Activated CD8-positive, alpha-beta memory T cell treated with anti-CD3 and anti-CD28 coated beads, Interleukin-2, amount 10 ng/mL, durations not matched to agents 7 days and 5 days (primary cell): ENCODE results near the gene PEPD. TPM values are rescaled to one million over a fixed set of nuclear protein-coding genes. Genes with fewer than 3 reads are reported as not detected.

Experiments
- ATAC-seq: fragments of 150-1000 bp; cut with Tn5 transposase; one replicate; pipeline ENCODE4 v1.10.0; 2021; ENCODE audit warnings: moderate library complexity
- CTCF ChIA-PET: fragments of 350-600 bp; sonication (Branson Sonifier 250); formaldehyde crosslinking; loops from one replicate; lab custom pipeline; 2021; ENCODE audit warnings: antibody characterized with exemption; lab: Charles Lee
- DNase-seq: peaks from one replicate; pipeline ENCODE4 v3.0.0-alpha.2; 2020
- H3K27ac Mint-ChIP-seq: one replicate; pipeline ENCODE4 v1.8.0; 2021; ENCODE audit warnings: mild to moderate bottlenecking, mixed read lengths
- H3K27me3 Mint-ChIP-seq: one replicate; pipeline ENCODE4 v1.8.0; 2021; ENCODE audit warnings: mixed read lengths
- H3K36me3 Mint-ChIP-seq: one replicate; pipeline ENCODE4 v1.8.0; 2021; ENCODE audit warnings: mild to moderate bottlenecking, mixed read lengths
- H3K4me1 Mint-ChIP-seq: one replicate; pipeline ENCODE4 v1.8.0; 2021; ENCODE audit warnings: mixed read lengths
- H3K4me3 Mint-ChIP-seq: one replicate; pipeline ENCODE4 v1.8.0; 2021; ENCODE audit warnings: mild to moderate bottlenecking, moderate library complexity, mixed read lengths
- H3K9me3 Mint-ChIP-seq: one replicate; pipeline ENCODE4 v1.8.0; 2022; ENCODE audit warnings: low read depth, mixed read lengths
- total RNA-seq, 2 experiments: library from RNA; stranded (reverse); gene quantifications; one replicate each; pipeline ENCODE4 v1.2.3, GENCODE V29; 2021

PEPD gene
- total RNA-seq, 2 experiments from 2014 or later: 14.9 to 20.3 TPM

DNA sequence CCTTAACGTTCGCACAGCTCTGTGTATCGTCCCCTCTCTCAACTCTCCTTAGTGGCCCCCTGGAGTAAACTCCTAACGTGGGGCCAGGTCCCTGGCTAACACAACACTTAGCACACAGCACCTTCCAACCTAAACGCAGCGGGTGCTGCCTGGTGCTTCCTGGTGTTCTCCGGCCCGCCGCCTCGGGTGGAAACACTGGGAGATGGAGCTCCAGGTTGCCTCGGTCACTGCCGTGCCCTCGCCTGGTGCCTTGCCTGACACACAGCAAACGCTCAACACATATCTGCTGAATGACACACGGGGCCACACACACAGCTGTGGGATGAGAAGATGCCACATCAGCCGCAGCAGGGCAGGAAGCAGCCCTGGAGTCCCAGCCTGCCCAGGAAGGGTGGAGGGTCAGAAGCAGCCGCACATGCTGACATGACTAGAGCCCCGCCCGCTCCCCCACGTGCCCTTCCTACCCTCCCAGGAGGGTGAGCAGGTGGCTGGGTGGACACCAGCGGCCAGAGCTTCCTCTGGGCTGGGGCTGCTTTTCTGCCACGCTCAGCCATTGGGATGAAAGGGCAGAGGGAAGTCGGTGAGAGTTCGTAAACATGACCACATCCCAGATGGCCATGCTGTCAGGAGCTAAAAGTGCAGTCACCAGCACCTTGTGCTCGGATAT is 6.6 kb downstream of the PEPD start:
- Mint-ChIP-seq H3K4me1 (peaks cover 12% of the 10 kb centered on the region), H3K27me3 (no peaks in the 10 kb centered on the region), H3K9me3 (no peaks in the 10 kb centered on the region), H3K27ac (no peak overlapping the region), H3K4me3 (no peak overlapping the region), H3K36me3 (no peaks in the 10 kb centered on the region)
- DNase-seq (peak; percentile 47), ATAC-seq (no peak)
- CTCF ChIA-PET: no interaction called here

- no peaks in the 10 kb centered on the region for H3K27me3 Mint-ChIP-seq
- H3K27ac Mint-ChIP-seq: no peak overlapping the region
- CTCF ChIA-PET: no interaction called here
Measured at GRCh38 chr19:33513424-33513823, 8.2 kb downstream of the PEPD start.

DNA sequence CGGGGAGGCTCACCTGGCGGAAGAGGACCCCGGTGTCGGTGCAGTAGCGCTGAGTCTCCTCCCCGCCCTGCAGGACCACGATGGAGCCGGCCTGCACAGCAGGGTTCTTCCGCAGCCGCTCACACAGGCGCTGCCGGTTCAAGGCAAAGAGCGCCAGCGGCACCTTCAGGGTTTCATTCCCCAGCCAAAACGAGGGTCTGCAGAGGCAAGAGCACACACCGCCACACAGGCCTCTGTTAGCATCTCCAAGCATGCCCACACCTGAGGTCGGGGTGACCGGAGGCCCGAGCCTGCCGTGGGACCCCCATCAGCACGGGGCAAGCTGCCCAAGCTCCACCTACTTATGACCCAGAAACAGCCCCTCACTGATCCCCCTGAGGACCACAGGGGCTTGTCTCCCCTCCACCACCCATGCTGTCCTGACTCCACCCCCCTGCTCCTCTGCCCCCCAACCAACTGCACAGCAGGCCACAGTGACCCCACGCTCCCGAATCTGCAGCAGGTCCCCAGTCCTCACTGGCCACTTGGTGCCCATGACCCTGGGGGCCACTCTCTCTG is 8.9 kb downstream of the PEPD start:
- H3K27me3 Mint-ChIP-seq: no peaks in the 10 kb centered on the region
- H3K36me3 Mint-ChIP-seq: no peaks in the 10 kb centered on the region
- H3K4me1 Mint-ChIP-seq: peaks cover 9% of the 10 kb centered on the region
- H3K27ac Mint-ChIP-seq: no peak overlapping the region
- H3K9me3 Mint-ChIP-seq: no peaks in the 10 kb centered on the region
- DNase-seq (no peak), ATAC-seq (no peak)
- CTCF ChIA-PET: no interaction called here
- H3K4me3 Mint-ChIP-seq: no peak overlapping the region

More at GRCh38 chr19:33513424-33513823, 8.2 kb downstream of the PEPD start:
- Mint-ChIP-seq H3K36me3 (no peaks in the 10 kb centered on the region), H3K4me1 (peaks cover 9% of the 10 kb centered on the region), H3K4me3 (no peak overlapping the region), H3K9me3 (no peaks in the 10 kb centered on the region)
- no peak for DNase-seq
- no peak for ATAC-seq

DNA sequence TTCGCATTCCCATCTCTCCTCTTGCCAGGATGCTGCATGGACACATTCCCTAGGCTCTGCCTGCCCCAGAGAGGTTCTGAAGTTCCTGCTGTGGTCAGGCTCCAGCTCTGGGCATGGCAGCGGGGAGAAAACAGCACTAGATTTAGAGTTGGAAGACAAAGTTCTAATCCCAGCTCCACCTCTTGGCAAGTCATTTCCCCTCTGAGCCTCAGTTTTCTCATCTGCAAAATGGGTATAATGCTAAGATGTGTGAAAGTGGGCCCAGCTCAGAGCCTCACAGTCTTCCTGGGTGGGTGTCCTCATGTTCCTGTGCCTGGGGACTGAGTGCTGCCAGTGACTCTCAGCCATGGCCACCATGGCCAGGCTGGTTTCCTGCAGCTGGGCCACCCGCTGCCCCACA is 9.6 kb downstream of the PEPD start:
- Mint-ChIP-seq H3K36me3 (no peaks in the 10 kb centered on the region), H3K27ac (no peak overlapping the region), H3K4me1 (peaks cover 9% of the 10 kb centered on the region), H3K4me3 (no peak overlapping the region), H3K9me3 (no peaks in the 10 kb centered on the region), H3K27me3 (no peaks in the 10 kb centered on the region)
- DNase-seq (no peak), ATAC-seq (no peak)
- CTCF ChIA-PET: interaction anchor here (1.4 kb wide), 1 partner anchor 11 kb away, joined by 4 read pairs; no protein-coding TSS in a partner anchor

DNA sequence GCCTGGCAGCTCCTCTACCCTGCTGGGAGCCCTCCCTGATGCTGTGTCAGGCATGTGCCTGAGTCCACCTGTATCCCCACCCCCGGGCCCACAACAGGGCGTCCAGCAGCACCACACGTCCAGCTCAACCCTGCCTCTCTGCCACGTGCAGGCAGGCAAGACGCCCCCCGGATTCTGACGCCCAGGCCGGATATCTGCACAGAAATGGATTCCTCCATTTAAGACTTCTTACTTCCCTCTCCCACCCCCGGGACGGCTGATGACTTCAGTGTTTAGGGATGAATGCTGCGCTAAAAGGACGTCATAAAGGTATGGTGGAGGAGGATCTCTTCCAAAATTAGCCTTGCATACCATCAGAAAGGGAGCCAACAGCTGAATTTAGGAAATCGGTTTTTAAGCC is 10.2 kb downstream of the PEPD start:
- no peaks in the 10 kb centered on the region for H3K9me3 Mint-ChIP-seq
- no peak overlapping the region for H3K27ac Mint-ChIP-seq
- CTCF ChIA-PET: interaction anchor here (1.4 to 1.6 kb wide), 2 partner anchors 12 to 81 kb away, joined by 4 read pairs; no protein-coding TSS in a partner anchor
- DNase-seq: no peak
- ATAC-seq: no peak
- peaks cover 9% of the 10 kb centered on the region for H3K4me1 Mint-ChIP-seq
- no peaks in the 10 kb centered on the region for H3K27me3 Mint-ChIP-seq
- no peak overlapping the region for H3K4me3 Mint-ChIP-seq
- no peaks in the 10 kb centered on the region for H3K36me3 Mint-ChIP-seq

DNA sequence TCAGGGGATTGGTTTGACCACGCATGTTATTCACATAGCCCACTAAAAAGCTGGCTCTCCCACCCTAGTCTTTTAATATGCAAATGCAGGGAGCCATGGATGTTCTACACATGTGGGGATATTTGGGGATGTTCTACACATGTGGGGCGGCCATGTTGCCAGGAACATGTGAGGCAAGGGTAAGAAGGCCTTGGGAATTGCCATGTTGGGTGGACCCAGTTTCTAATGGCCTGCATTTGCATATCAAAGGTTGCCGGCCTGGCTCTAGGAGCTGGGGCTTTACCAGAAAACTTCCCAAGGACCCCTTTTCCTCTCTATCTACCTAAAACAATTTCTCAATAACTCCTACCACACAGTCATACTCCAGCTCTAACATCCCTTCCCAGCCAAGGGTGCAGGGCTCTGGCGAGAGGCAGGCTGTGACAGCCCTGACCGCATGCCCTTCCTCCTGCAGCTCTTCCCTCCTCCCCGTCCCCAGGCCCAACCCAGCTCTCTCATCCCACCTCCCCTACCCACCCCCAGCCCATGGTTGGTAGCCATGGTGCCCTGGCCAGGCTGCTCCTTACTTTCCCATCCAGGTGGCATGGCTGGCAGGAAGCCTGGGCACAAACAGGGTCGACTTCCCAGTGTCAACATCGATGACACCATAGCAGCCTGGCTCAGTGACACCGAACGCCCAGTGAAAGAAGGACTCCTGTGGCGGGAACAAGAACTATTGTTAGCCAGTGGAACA is 11.0 kb downstream of the PEPD start:
- Mint-ChIP-seq H3K36me3 (no peaks in the 10 kb centered on the region), H3K27me3 (no peaks in the 10 kb centered on the region), H3K9me3 (no peaks in the 10 kb centered on the region), H3K4me1 (peaks cover 9% of the 10 kb centered on the region), H3K27ac (no peak overlapping the region), H3K4me3 (no peak overlapping the region)
- DNase-seq: no peak
- CTCF ChIA-PET: interaction anchor here (1.4 to 1.6 kb wide), 2 partner anchors 13 to 80 kb away, joined by 4 read pairs; no protein-coding TSS in a partner anchor
- no peak for ATAC-seq

DNA sequence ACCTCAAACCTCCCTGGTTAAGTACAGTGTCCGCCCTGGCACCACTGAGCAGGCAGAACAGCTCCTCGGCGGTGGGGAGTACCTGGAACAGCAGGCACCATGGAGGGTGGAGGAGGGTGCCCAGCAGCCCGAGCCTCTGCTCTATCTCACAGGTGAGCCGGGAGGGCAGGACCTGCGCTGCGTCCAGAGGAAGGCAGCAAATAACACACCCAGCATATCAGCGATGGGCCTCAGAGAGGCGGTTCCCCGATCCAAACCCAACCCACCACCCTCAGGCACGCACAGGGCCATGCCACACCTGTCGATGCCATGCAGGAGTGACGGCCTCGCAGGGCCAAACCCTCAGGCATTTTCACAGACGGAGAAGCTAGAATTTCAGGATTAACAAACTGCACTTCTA is 11.8 kb downstream of the PEPD start:
- Mint-ChIP-seq H3K36me3 (no peaks in the 10 kb centered on the region), H3K27me3 (no peaks in the 10 kb centered on the region), H3K9me3 (no peaks in the 10 kb centered on the region), H3K4me3 (no peak overlapping the region), H3K4me1 (peaks cover 1% of the 10 kb centered on the region), H3K27ac (no peak overlapping the region)
- ATAC-seq (no peak), DNase-seq (no peak)
- CTCF ChIA-PET: interaction anchor here (1.6 kb wide), 1 partner anchor 79 kb away, joined by 4 read pairs; no protein-coding TSS in a partner anchor

DNA sequence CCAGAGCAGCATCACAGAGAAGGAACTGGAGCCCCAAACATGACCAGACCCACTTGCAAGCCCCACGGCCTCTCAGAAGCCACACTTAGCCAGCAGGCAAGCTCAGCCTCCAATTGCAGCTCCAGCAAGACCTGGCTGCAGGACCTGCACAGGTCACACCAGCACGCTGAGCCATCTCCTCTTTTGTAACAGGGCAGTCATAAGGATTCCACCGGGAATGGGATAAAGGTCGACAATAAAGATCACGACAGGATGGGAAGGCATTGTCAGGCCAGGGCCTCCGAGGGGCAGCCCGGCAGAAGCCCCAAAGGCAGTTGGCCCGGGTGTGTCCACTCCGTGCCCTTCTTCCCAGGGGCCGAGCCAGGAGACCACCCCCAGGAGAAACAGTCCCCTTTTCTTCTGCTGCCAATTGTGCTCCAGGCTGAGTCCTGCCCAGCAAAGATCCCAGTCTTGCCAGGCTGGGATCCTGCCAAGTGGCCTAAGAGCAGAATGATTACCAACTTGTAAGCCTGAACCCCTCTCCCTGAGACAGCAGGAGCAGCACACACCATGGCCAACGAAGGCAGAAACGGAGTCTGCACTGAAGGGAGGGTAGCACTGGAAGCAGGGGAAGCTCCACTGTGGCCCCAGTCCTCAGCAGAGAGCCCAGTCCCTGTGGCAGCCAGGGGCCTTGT is 12.5 kb downstream of the PEPD start:
- H3K9me3 Mint-ChIP-seq: no peaks in the 10 kb centered on the region
- H3K4me1 Mint-ChIP-seq: no peaks in the 10 kb centered on the region
- ATAC-seq: no peak
- no peaks in the 10 kb centered on the region for H3K27me3 Mint-ChIP-seq
- no peaks in the 10 kb centered on the region for H3K36me3 Mint-ChIP-seq
- CTCF ChIA-PET: no interaction called here
- H3K27ac Mint-ChIP-seq: no peak overlapping the region
- DNase-seq: no peak
- H3K4me3 Mint-ChIP-seq: no peak overlapping the region

GRCh38 chr19:33508431-33508830 is 13.2 kb downstream of the PEPD start:
- no peak overlapping the region for H3K4me3 Mint-ChIP-seq
- H3K36me3 Mint-ChIP-seq: no peaks in the 10 kb centered on the region
- CTCF ChIA-PET: interaction anchor here (1.0 kb wide), 1 partner anchor 78 kb away, joined by 3 read pairs; no protein-coding TSS in a partner anchor
- no peaks in the 10 kb centered on the region for H3K27me3 Mint-ChIP-seq
- DNase-seq (no peak), ATAC-seq (no peak)
- no peak overlapping the region for H3K27ac Mint-ChIP-seq
- no peaks in the 10 kb centered on the region for H3K4me1 Mint-ChIP-seq
- H3K9me3 Mint-ChIP-seq: no peaks in the 10 kb centered on the region

DNA sequence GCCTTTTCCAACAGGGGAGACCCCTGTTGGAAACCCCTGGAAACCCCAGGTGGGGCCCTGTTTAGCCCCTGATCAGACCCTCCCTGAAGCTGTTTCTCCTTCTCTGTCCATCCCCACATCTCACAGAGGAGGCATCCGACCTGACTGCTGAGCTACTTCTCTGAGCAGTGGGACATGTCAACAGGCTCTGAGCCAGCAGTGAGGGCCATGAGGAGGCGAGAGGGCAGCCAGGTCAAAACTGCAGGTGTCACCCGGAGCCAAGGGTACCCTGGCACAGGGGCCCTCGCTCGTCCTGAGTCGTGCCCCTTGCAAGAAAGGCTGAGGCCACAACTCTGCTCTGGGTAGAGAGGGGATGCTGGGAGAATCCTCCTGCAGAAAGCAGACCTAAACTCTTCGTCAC is 13.6 kb downstream of the PEPD start:
- no peak overlapping the region for H3K27ac Mint-ChIP-seq
- no peaks in the 10 kb centered on the region for H3K27me3 Mint-ChIP-seq
- no peaks in the 10 kb centered on the region for H3K9me3 Mint-ChIP-seq
- no peak for ATAC-seq
- H3K4me3 Mint-ChIP-seq: no peak overlapping the region
- H3K36me3 Mint-ChIP-seq: no peaks in the 10 kb centered on the region
- peaks cover 3% of the 10 kb centered on the region for H3K4me1 Mint-ChIP-seq
- no peak for DNase-seq
- CTCF ChIA-PET: interaction anchor here (1.0 kb wide), 1 partner anchor 77 kb away, joined by 3 read pairs; no protein-coding TSS in a partner anchor

- H3K9me3 Mint-ChIP-seq: no peaks in the 10 kb centered on the region
- peaks cover 9% of the 10 kb centered on the region for H3K4me1 Mint-ChIP-seq
- ATAC-seq (no peak), DNase-seq (no peak)
- H3K4me3 Mint-ChIP-seq: no peak overlapping the region
- H3K36me3 Mint-ChIP-seq: no peaks in the 10 kb centered on the region
- CTCF ChIA-PET: interaction anchor here (1.0 kb wide), 1 partner anchor 77 kb away, joined by 3 read pairs; no protein-coding TSS in a partner anchor
- H3K27me3 Mint-ChIP-seq: no peaks in the 10 kb centered on the region
- no peak overlapping the region for H3K27ac Mint-ChIP-seq
Measured at GRCh38 chr19:33507021-33507956, 14.3 kb downstream of the PEPD start.

GRCh38 chr19:33506498-33506897 is 15.1 kb downstream of the PEPD start:
- Mint-ChIP-seq H3K4me3 (no peak overlapping the region), H3K27ac (no peak overlapping the region), H3K36me3 (no peaks in the 10 kb centered on the region), H3K9me3 (no peaks in the 10 kb centered on the region), H3K27me3 (no peaks in the 10 kb centered on the region), H3K4me1 (peaks cover 9% of the 10 kb centered on the region)
- DNase-seq (no peak), ATAC-seq (no peak)
- CTCF ChIA-PET: no interaction called here
